Measurements from ENCODE around the gene BLOC1S5.

The BLOC1S5 gene

DNA sequence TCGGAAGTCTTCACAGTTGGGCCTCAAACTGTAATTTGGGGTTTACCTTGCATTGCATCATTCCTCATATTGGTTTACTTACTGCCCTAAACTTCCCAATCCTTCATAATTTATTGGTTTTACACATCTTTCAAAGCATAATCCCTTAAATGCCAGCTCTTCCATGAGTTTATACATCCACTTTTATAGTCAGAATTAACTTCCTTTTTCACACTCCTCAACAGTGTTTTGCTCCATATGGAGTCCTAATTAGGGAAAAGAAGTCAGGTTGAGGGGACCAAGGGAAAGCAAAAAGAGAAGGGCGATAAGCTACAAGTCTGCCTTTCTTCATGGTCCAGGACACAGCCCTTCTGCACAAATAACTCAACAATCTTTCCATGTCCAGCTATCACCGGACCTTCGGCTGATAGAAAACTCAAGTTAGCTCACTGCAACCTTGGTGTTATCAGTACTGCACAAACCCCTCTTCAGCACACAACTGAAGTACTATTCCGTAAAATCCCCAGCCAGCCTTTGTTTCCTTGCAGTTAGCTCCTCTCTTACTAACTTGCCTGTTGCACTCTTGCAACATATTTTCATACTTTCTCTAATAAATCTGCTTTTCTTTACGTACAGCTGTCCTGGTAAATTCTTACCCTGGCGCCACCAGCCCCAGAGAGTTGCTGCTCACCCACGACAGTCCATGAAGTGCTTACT, 36.1 kb upstream of the BLOC1S5 start:
- Histone ChIP-seq H3K9me2 (replicated peaks; ENCODE audit: low read depth, low read length) (no peaks in the 10 kb centered on the region; the same call in 1 of the 2 replicates), H3K27me3 (ENCODE audit: insufficient read depth, low read length, poor library complexity, severe bottlenecking) (peaks cover 9% of the 10 kb centered on the region), H3K4me1 (ENCODE audit: insufficient read depth, low read length, poor library complexity, severe bottlenecking) (peaks cover 39% of the 10 kb centered on the region), H4K20me1 (ENCODE audit: insufficient read depth, low read length, poor library complexity, severe bottlenecking) (peaks cover 7% of the 10 kb centered on the region), H3K9ac (ENCODE audit: low read depth, low read length, poor library complexity, severe bottlenecking) (peak overlapping the region; percentile 29), H3K4me2 (ENCODE audit: low read depth, low read length, poor library complexity, severe bottlenecking) (peak overlapping the region; percentile 63), H3K36me3 (ENCODE audit: insufficient read depth, low read length) (peaks cover 17% of the 10 kb centered on the region), H3F3A (ENCODE audit: low read depth) (no peaks in the 10 kb centered on the region), H3K9me3 (ENCODE audit: insufficient read depth, low read depth, low read length) (no peaks in the 10 kb centered on the region), H2AFZ (ENCODE audit: low read length) (no peak overlapping the region), H3K79me2 (ENCODE audit: insufficient read depth, low read length) (peaks cover 59% of the 10 kb centered on the region), H3K4me3 (ENCODE audit: low read length, poor library complexity, severe bottlenecking) (peak overlapping the region; percentile 65)
- TF ChIP-seq EZH2phosphoT487 (IDR thresholded peaks at IDR 0.05; ENCODE audit: borderline replicate concordance) = no peak
- TF ChIP-seq, protein P1, sequence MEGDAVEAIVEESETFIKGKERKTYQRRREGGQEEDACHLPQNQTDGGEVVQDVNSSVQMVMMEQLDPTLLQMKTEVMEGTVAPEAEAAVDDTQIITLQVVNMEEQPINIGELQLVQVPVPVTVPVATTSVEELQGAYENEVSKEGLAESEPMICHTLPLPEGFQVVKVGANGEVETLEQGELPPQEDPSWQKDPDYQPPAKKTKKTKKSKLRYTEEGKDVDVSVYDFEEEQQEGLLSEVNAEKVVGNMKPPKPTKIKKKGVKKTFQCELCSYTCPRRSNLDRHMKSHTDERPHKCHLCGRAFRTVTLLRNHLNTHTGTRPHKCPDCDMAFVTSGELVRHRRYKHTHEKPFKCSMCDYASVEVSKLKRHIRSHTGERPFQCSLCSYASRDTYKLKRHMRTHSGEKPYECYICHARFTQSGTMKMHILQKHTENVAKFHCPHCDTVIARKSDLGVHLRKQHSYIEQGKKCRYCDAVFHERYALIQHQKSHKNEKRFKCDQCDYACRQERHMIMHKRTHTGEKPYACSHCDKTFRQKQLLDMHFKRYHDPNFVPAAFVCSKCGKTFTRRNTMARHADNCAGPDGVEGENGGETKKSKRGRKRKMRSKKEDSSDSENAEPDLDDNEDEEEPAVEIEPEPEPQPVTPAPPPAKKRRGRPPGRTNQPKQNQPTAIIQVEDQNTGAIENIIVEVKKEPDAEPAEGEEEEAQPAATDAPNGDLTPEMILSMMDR (conservative IDR thresholded peaks at IDR 0.05; ENCODE audit: low read length) = no peak

DNA sequence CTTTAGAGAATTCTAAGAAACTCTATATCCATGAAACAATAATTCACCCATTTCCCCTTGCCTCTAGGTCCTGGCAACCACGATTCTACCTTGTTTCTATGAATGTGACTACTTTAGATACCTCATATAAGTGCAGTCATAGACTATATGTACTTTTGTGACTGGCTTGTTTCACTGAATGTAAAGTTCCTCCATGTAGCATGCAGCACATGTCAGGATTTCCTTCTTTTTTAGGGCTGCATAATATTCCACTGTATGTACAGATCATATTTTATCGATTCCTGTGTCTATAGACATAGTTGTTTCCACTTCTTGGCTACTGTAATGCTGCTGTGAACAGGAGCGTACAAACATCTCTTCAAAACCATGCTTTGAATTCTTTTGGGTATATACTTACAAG, 26.5 kb upstream of the BLOC1S5 start:
- Histone ChIP-seq H3K9ac (ENCODE audit: low read depth, low read length, poor library complexity, severe bottlenecking) (no peak overlapping the region), H3K9me3 (ENCODE audit: insufficient read depth, low read depth, low read length) (peaks cover 8% of the 10 kb centered on the region; the same call in 1 of the 2 replicates), H3K27me3 (ENCODE audit: insufficient read depth, low read length, poor library complexity, severe bottlenecking) (no peaks in the 10 kb centered on the region), H3K36me3 (ENCODE audit: insufficient read depth, low read length) (peaks cover 71% of the 10 kb centered on the region), H3K4me2 (ENCODE audit: low read depth, low read length, poor library complexity, severe bottlenecking) (no peak overlapping the region), H3F3A (ENCODE audit: low read depth) (no peaks in the 10 kb centered on the region), H2AFZ (ENCODE audit: low read length) (no peak overlapping the region), H4K20me1 (ENCODE audit: insufficient read depth, low read length, poor library complexity, severe bottlenecking) (no peaks in the 10 kb centered on the region), H3K9me2 (replicated peaks; ENCODE audit: low read depth, low read length) (no peaks in the 10 kb centered on the region), H3K4me1 (ENCODE audit: insufficient read depth, low read length, poor library complexity, severe bottlenecking) (peaks cover under 1% of the 10 kb centered on the region), H3K4me3 (ENCODE audit: low read length, poor library complexity, severe bottlenecking) (no peak overlapping the region), H3K79me2 (ENCODE audit: insufficient read depth, low read length) (peaks cover 7% of the 10 kb centered on the region; the same call in 1 of the 2 replicates)
- TF ChIP-seq, protein P1 (conservative IDR thresholded peaks at IDR 0.05; ENCODE audit: low read length) = no peak
- no peak for TF ChIP-seq EZH2phosphoT487 (IDR thresholded peaks at IDR 0.05; ENCODE audit: borderline replicate concordance)

DNA sequence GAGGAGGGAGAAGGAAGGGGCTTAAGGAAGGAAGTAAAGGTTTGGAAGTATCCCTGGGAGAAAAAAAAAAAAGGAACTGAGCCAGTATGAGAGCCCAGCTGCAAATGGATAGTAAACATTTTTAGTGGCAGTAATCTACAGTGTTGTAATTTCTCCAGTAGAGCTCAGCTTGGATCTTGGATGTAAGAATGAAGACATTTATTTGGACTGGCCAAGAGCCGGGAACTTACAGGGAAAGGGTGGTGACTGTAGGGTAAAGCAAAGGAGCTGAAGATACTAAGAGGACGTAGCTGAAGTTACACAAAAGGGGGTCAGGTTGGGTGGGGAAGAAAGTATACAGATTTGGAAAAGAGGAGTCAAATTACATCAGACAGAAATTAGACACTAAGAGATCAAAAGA, 24.7 kb upstream of the BLOC1S5 start:
- Histone ChIP-seq H3K4me3 (ENCODE audit: low read length, poor library complexity, severe bottlenecking) (no peak overlapping the region), H3K36me3 (ENCODE audit: insufficient read depth, low read length) (peaks cover 60% of the 10 kb centered on the region), H3K9me2 (replicated peaks; ENCODE audit: low read depth, low read length) (no peaks in the 10 kb centered on the region), H3K9me3 (ENCODE audit: insufficient read depth, low read depth, low read length) (peaks cover 8% of the 10 kb centered on the region; the same call in 1 of the 2 replicates), H4K20me1 (ENCODE audit: insufficient read depth, low read length, poor library complexity, severe bottlenecking) (no peaks in the 10 kb centered on the region), H3K4me2 (ENCODE audit: low read depth, low read length, poor library complexity, severe bottlenecking) (no peak overlapping the region), H3K79me2 (ENCODE audit: insufficient read depth, low read length) (0 out of 2 replicates have a peak, but pooled peaks cover 4% of the 10 kb centered on the region), H2AFZ (ENCODE audit: low read length) (no peak overlapping the region), H3K4me1 (ENCODE audit: insufficient read depth, low read length, poor library complexity, severe bottlenecking) (no peaks in the 10 kb centered on the region), H3K9ac (ENCODE audit: low read depth, low read length, poor library complexity, severe bottlenecking) (no peak overlapping the region), H3K27me3 (ENCODE audit: insufficient read depth, low read length, poor library complexity, severe bottlenecking) (no peaks in the 10 kb centered on the region), H3F3A (ENCODE audit: low read depth) (no peaks in the 10 kb centered on the region)
- TF ChIP-seq EZH2phosphoT487 (IDR thresholded peaks at IDR 0.05; ENCODE audit: borderline replicate concordance) = no peak
- TF ChIP-seq, protein P1 (conservative IDR thresholded peaks at IDR 0.05; ENCODE audit: low read length) = no peak
